BJ (cell line): ENCODE measurements around the gene KIAA1755. TPM values are rescaled to one million over a fixed set of nuclear protein-coding genes. Genes with fewer than 3 reads are reported as not detected.
A peak's percentile ranks its signal among the peaks of the same experiment; 100 is the strongest.

Experiments used
- CTCF ChIA-PET: fragments of 350-600 bp; formaldehyde crosslinking; extraction: SDS; loops from one replicate; lab custom pipeline; 2021; ENCODE audit warnings: antibody characterized with exemption, inconsistent platforms; lab: Yijun Ruan, JAX
- POLR2A ChIA-PET: fragments of 300-600 bp; sonication (Branson Sonifier 250); formaldehyde crosslinking; extraction: SDS; loops from one replicate; lab custom pipeline; 2021; ENCODE audit warnings: antibody characterized with exemption; lab: Charles Lee
- DNase-seq: peaks from one replicate; pipeline ENCODE4 v3.0.0-alpha.2; 2011; ENCODE audit warnings: low read depth
- H3K27me3 ChIP-seq: 2 replicates; pipeline ENCODE4 v1.6.0; 2011; ENCODE audit warnings: low read length; ENCODE audit not compliant: control insufficient read depth, insufficient read depth
- H3K36me3 ChIP-seq: 2 replicates; pipeline ENCODE4 v1.5.1; 2011; ENCODE audit warnings: low read length; ENCODE audit not compliant: control insufficient read depth, insufficient read depth
- H3K4me3 ChIP-seq: 2 replicates; pipeline ENCODE4 v1.5.1; 2011; ENCODE audit warnings: low read depth, mild to moderate bottlenecking, control low read depth, low read length
- CTCF ChIP-seq: IDR thresholded peaks from 2 replicates; pipeline ENCODE4 v1.5.1; 2011; ENCODE audit warnings: low read depth, mild to moderate bottlenecking, control low read depth, inconsistent platforms, low read length, moderate library complexity; ENCODE audit not compliant: insufficient read depth
- polyA plus RNA-seq: library from polyadenylated mRNA; depleted of rRNA; stranded (reverse); fragments of >200 nt; gene quantifications from 2 replicates; pipeline ENCODE4 v1.2.3, GENCODE V29; 2011

The KIAA1755 gene
- polyA plus RNA-seq, 1 experiment = 9.7 TPM

GRCh38 chr20:38306379-38306778 is 45.8 kb upstream of the KIAA1755 start:
- Histone ChIP-seq H3K27me3 (peaks cover 5% of the 10 kb centered on the region; the same call in 1 of the 2 replicates), H3K4me3 (no peak overlapping the region), H3K36me3 (no peaks in the 10 kb centered on the region)
- CTCF ChIA-PET = interaction anchor here (1.6 to 8.5 kb wide), 4 partner anchors 16 to 86 kb away, joined by 3 to 188 read pairs (median 32); no protein-coding TSS in a partner anchor
- no peak for DNase-seq
- POLR2A ChIA-PET = no interaction called here
- TF ChIP-seq CTCF = no peak

- DNase-seq = no peak
- Histone ChIP-seq H3K36me3 (no peaks in the 10 kb centered on the region), H3K27me3 (peaks cover 5% of the 10 kb centered on the region; the same call in 1 of the 2 replicates), H3K4me3 (no peak overlapping the region)
- no peak for TF ChIP-seq CTCF
- POLR2A ChIA-PET = no interaction called here
- CTCF ChIA-PET = interaction anchor here (0.6 to 8.5 kb wide), 14 partner anchors 9 to 326 kb away, joined by 3 to 188 read pairs (median 4); no protein-coding TSS in a partner anchor
Observed at GRCh38 chr20:38305541-38305940, 45.0 kb upstream of the KIAA1755 start.

GRCh38 chr20:38304845-38305447 is 44.4 kb upstream of the KIAA1755 start:
- H3K27me3 ChIP-seq = peaks cover 2% of the 10 kb centered on the region; the same call in 1 of the 2 replicates
- ChIA-PET CTCF (interaction anchor here (0.6 to 8.5 kb wide), 21 partner anchors 8 to 722 kb away, joined by 3 to 188 read pairs (median 4); no protein-coding TSS in a partner anchor), POLR2A (no interaction called here)
- H3K36me3 ChIP-seq = no peaks in the 10 kb centered on the region
- no peak for DNase-seq
- peak; percentile 81 for TF ChIP-seq CTCF
- no peak overlapping the region for H3K4me3 ChIP-seq

- ChIA-PET CTCF (interaction anchor here (0.8 to 8.5 kb wide), 5 partner anchors 9 to 246 kb away, joined by 3 to 188 read pairs (median 5); no protein-coding TSS in a partner anchor), POLR2A (no interaction called here)
- Histone ChIP-seq H3K27me3 (peaks cover 2% of the 10 kb centered on the region; the same call in 1 of the 2 replicates), H3K4me3 (no peak within 1 kb of the TSS), H3K36me3 (no peaks in the 10 kb centered on the region)
- no peak for DNase-seq
- no peak for TF ChIP-seq CTCF
Observed at GRCh38 chr20:38303908-38304379, 43.4 kb upstream of the KIAA1755 start, which contains the start of gene BPI. TSS of gene BPI (plus strand) at chr20:38304156. CDS start at chr20:38304224, 68 bp downstream.

GRCh38 chr20:38302786-38303185 is 42.3 kb upstream of the KIAA1755 start:
- no peak for TF ChIP-seq CTCF
- ChIA-PET CTCF (interaction anchor here (1.3 to 8.5 kb wide), 3 partner anchors 13 to 245 kb away, joined by 4 to 188 read pairs (median 4); no protein-coding TSS in a partner anchor), POLR2A (no interaction called here)
- H3K36me3 ChIP-seq = no peaks in the 10 kb centered on the region
- peaks cover 2% of the 10 kb centered on the region; the same call in 1 of the 2 replicates for H3K27me3 ChIP-seq
- no peak for DNase-seq
- no peak overlapping the region for H3K4me3 ChIP-seq
